ENCODE measurements around the gene TMEM201.

TMEM201 gene

GRCh38 chr1:9654051-9654833 is 65.5 kb downstream of the TMEM201 start:
- peak; percentile 81 for DNase-seq

DNA sequence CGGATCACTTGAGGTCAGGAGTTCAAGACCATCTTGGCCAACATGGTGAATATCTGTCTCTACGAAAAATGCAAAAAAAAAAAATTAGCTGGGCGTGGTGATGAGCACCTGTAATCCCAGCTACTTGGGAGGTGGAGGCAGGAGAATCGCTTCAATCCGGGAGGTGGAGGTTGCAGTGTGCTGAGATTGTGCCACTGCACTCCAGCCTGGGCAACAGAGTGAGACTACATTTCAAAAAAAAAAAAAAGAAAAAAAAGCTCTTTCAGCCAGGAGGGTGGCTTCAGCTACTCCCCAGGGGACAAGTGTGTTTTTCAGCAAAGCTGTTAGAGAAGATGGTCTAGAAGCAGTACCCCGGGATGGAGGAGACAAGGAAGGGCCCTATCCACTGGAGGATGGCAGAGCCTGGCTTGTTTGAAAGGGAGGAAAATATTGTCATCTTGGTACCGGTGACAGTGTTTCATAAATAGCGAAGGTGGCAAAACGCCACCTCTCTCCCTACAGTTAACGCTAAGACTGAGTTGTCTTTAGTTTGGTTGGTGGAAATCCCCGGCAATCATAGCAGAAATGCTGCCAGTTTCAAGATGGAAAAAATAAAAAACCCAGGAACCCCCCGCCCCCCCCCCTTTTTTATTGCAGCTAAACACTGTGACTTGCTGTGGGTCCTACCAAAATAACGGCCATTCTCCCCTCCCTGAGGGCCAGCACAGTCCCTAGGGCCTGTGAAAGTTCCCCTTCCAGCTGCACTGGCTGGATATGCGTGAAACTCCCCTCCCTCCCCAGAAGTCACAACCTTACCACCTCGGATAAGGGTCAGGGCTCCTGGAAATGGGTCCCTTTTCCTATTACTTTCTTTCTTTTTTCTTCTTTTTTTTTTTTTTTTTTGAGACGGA is 66.4 kb downstream of the TMEM201 start:
- no peak for DNase-seq

DNA sequence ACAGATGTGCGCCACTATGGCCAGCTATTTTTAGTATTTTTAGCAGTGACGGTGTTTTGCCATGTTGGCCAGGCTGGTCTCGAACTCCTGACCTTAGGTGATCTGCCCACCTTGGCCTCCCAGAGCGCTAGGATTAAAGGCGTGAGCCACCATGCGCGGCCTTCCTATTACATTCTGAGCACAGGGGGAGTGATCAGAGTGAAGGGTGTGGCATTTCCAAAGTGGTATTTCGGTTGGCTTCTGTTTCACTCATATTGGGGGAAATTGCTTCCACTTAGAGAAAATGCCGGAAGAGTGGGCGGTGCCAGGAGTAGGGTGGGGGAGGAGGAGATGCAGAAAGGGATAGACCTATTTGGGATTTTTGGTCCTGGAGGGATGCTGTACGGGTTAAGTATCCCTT is 67.1 kb downstream of the TMEM201 start:
- peak; percentile 53 for DNase-seq

DNA sequence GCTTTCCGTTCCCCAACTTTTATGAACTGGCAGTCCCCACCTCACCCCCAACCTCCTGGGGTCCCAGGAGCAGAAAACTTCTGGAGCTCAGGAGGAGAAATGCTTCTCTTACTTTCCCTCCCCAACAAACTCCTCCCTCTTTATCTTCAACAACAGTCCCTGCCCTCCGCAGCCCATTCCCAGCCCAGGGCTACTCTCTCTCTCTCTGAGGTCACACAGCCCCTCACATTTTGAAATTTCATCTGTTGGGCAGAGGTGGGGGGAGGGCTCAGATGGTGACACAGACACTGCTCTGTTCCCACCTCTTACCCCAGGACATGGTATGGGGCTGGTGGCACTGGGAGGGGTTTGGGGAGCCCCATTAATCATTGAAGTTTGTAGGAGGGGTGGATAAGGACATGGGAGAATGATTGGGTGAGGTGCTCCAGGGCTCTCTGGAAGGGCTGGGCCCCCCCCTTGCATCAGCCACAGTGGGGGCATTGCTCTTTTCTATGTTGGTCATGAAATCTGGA is 68.9 kb downstream of the TMEM201 start:
- no peak for DNase-seq

GRCh38 chr1:9658199-9658598 is 69.5 kb downstream of the TMEM201 start:
- no peak for DNase-seq

GRCh38 chr1:9659328-9659727 is 70.6 kb downstream of the TMEM201 start:
- peak; percentile 76 for DNase-seq

DNA sequence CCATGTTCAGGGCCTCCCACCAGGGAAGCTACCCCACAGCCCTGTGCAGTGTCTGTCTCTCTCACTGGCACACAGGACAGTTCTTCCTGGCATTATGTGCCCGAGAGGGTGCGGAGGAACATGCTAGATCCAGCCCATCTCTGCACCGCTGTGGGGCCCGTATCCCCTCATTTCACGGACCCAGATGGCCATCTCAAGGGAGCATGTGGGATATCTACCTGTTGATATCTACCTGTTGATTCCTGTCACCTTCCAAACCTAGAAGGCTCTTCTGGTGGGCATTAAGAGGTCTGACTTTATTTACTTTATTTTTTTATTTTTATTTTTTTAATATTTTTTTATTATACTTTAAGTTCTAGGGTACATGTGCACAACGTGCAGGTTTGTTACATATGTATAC is 74.5 kb downstream of the TMEM201 start:
- DNase-seq, result no peak

Data from suppressor macrophage treated with lipopolysaccharide for 4 hours (primary cell).